ENCODE measurements around the gene NKX2-4. TPM values are rescaled to one million over a fixed set of nuclear protein-coding genes. Genes with fewer than 3 reads are reported as not detected.

The NKX2-4 gene
- total and polyA plus RNA-seq, 2 donors (not counting 1 experiment from before 2014, with no cell fraction given): not detected

GRCh38 chr20:21365771-21366170, 31.6 kb downstream of the NKX2-4 start:
- TF ChIP-seq CTCF (IDR thresholded peaks at IDR 0.05) (no peak), EZH2 (IDR thresholded peaks at IDR 0.05; ENCODE audit: borderline replicate concordance, insufficient read depth, low read depth, low read length, poor library complexity, severe bottlenecking) (no peak)
- DNase-seq (no peak), ATAC-seq (ENCODE audit: low read depth) (no peak)
- no peak overlapping the region for H2AFZ ChIP-seq (ENCODE audit: insufficient read depth, low read depth, low read length, poor library complexity, severe bottlenecking)
- Mint-ChIP-seq H3K27ac (no peak overlapping the region), H3K27me3 (no peaks in the 10 kb centered on the region), H3K4me3 (no peak overlapping the region), H3K9me3 (ENCODE audit: insufficient read depth) (no peaks in the 10 kb centered on the region), H3K4me1 (no peaks in the 10 kb centered on the region)
- no peak overlapping the region for H3K27ac ChIP-seq (ENCODE audit: low read length in 2 of 2)
- H3K36me3 ChIP-seq (replicated peaks in 1 of 2; ENCODE audit: control extremely low read depth in 1 of 2, control insufficient read depth in 1 of 2, extremely low read depth in 1 of 2, insufficient read depth in 2 of 2, low read length in 1 of 2): peaks cover 8 to 52% of the 10 kb centered on the region in 2 experiments
- H3K9me3 ChIP-seq (ENCODE audit: control extremely low read depth in 1 of 3, control insufficient read depth in 2 of 3, insufficient read depth in 1 of 3, low read length in 2 of 3): no peaks in the 10 kb centered on the region
- intact Hi-C loops (cut with micrococcal nuclease): no loop called here
- ChIA-PET CTCF (no interaction called here), POLR2A (no interaction called here)
- no peak overlapping the region for H3K9ac ChIP-seq (ENCODE audit: low read length)
- no peaks in the 10 kb centered on the region for H3K27me3 ChIP-seq (replicated peaks in 1 of 4; ENCODE audit: control extremely low read depth in 1 of 4, control insufficient read depth in 3 of 4, insufficient read depth in 4 of 4, low read length in 3 of 4)
- WGBS (ENCODE audit: insufficient coverage): no CpG with 5 or more reads among the region's 3 CpGs
- no peak overlapping the region for H3K4me2 ChIP-seq (replicated peaks; ENCODE audit: low read depth, low read length, poor library complexity, severe bottlenecking)
- peaks cover 3% of the 10 kb centered on the region for H4K20me1 ChIP-seq (ENCODE audit: control insufficient read depth, insufficient read depth, low read length, poor library complexity, severe bottlenecking)
- H3K4me3 ChIP-seq (ENCODE audit: control extremely low read depth in 1 of 5, extremely low read depth in 1 of 5, insufficient read depth in 1 of 5, low read depth in 2 of 5, low read length in 4 of 5): no peak overlapping the region
- no peaks in the 10 kb centered on the region for H3K4me1 ChIP-seq (ENCODE audit: control insufficient read depth in 2 of 2, insufficient read depth in 2 of 2, low read length in 2 of 2)
- H3K79me2 ChIP-seq (ENCODE audit: control insufficient read depth, insufficient read depth, low read length): no peaks in the 10 kb centered on the region

- ATAC-seq (ENCODE audit: low read depth) (no peak), DNase-seq (no peak)
- H3K79me2 ChIP-seq (ENCODE audit: control insufficient read depth, insufficient read depth, low read length): no peaks in the 10 kb centered on the region
- no peak for TF ChIP-seq EZH2 (IDR thresholded peaks at IDR 0.05; ENCODE audit: borderline replicate concordance, insufficient read depth, low read depth, low read length, poor library complexity, severe bottlenecking)
- no peak for TF ChIP-seq CTCF (IDR thresholded peaks at IDR 0.05)
- WGBS (ENCODE audit: insufficient coverage): no CpG with 5 or more reads among the region's 6 CpGs
- no peak overlapping the region for H2AFZ ChIP-seq (ENCODE audit: insufficient read depth, low read depth, low read length, poor library complexity, severe bottlenecking)
- H3K4me1 Mint-ChIP-seq: no peaks in the 10 kb centered on the region
- no peaks in the 10 kb centered on the region for H3K4me1 ChIP-seq (ENCODE audit: control insufficient read depth in 2 of 2, insufficient read depth in 2 of 2, low read length in 2 of 2)
- H3K9ac ChIP-seq (ENCODE audit: low read length): no peak overlapping the region
- H3K27ac ChIP-seq (ENCODE audit: low read length in 2 of 2): no peak overlapping the region
- no peak overlapping the region for H3K4me3 ChIP-seq (ENCODE audit: control extremely low read depth in 1 of 5, extremely low read depth in 1 of 5, insufficient read depth in 1 of 5, low read depth in 2 of 5, low read length in 4 of 5)
- intact Hi-C loops (cut with micrococcal nuclease): no loop called here
- no peak overlapping the region for H3K4me3 Mint-ChIP-seq
- peaks cover 14 to 61% of the 10 kb centered on the region in 2 experiments for H3K36me3 ChIP-seq (replicated peaks in 1 of 2; ENCODE audit: control extremely low read depth in 1 of 2, control insufficient read depth in 1 of 2, extremely low read depth in 1 of 2, insufficient read depth in 2 of 2, low read length in 1 of 2)
- ChIA-PET CTCF (no interaction called here), POLR2A (no interaction called here)
- no peak overlapping the region for H3K4me2 ChIP-seq (replicated peaks; ENCODE audit: low read depth, low read length, poor library complexity, severe bottlenecking)
- no peaks in the 10 kb centered on the region for H3K9me3 ChIP-seq (ENCODE audit: control extremely low read depth in 1 of 3, control insufficient read depth in 2 of 3, insufficient read depth in 1 of 3, low read length in 2 of 3)
- no peaks in the 10 kb centered on the region for H3K27me3 ChIP-seq (replicated peaks in 1 of 4; ENCODE audit: control extremely low read depth in 1 of 4, control insufficient read depth in 3 of 4, insufficient read depth in 4 of 4, low read length in 3 of 4)
- H3K27ac Mint-ChIP-seq: no peak overlapping the region
- H3K9me3 Mint-ChIP-seq (ENCODE audit: insufficient read depth): no peaks in the 10 kb centered on the region
- no peaks in the 10 kb centered on the region for H4K20me1 ChIP-seq (ENCODE audit: control insufficient read depth, insufficient read depth, low read length, poor library complexity, severe bottlenecking)
- no peaks in the 10 kb centered on the region for H3K27me3 Mint-ChIP-seq
These were observed 32.9 kb downstream of the NKX2-4 start for GRCh38 chr20:21364413-21364812.
